Measurements from ENCODE around the gene SLC35C1.
"Not testable (repeated sequence)": the region's sequence is repeated elsewhere in the genome, so short reads cannot be mapped to it uniquely, and the experiment has no call there.

The SLC35C1 gene

GRCh38 chr11:45811571-45812290, 6.8 kb downstream of the SLC35C1 start:
- DNase-seq, result no peak

GRCh38 chr11:45812581-45813548, 7.9 kb downstream of the SLC35C1 start:
- DNase-seq, result no peak

GRCh38 chr11:45815747-45816146, 10.8 kb downstream of the SLC35C1 start:
- no peak for DNase-seq

GRCh38 chr11:45816614-45817013, 11.7 kb downstream of the SLC35C1 start:
- DNase-seq, result no peak

- no peak for DNase-seq
These were observed 12.2 kb downstream of the SLC35C1 start for GRCh38 chr11:45817191-45817590.

- no peak for DNase-seq
These were observed 14.1 kb downstream of the SLC35C1 start for GRCh38 chr11:45818961-45819605.

GRCh38 chr11:45820211-45820857, 15.4 kb downstream of the SLC35C1 start:
- DNase-seq, result no peak

- not testable (repeated sequence) for DNase-seq
These were observed 21.5 kb downstream of the SLC35C1 start for GRCh38 chr11:45826492-45826891.

GRCh38 chr11:45827123-45827522, 22.2 kb downstream of the SLC35C1 start:
- no peak for DNase-seq

- DNase-seq, result no peak
These were observed 24.0 kb downstream of the SLC35C1 start for GRCh38 chr11:45828996-45829395.

- DNase-seq, result no peak
These were observed 25.6 kb downstream of the SLC35C1 start for GRCh38 chr11:45830596-45830995.

GRCh38 chr11:45832811-45833441, 28.0 kb downstream of the SLC35C1 start:
- peak; percentile 66 for DNase-seq

- DNase-seq, result no peak
These were observed 28.8 kb downstream of the SLC35C1 start for GRCh38 chr11:45833761-45834160.

GRCh38 chr11:45834298-45834756, 29.4 kb downstream of the SLC35C1 start:
- no peak for DNase-seq

- no peak for DNase-seq
These were observed 34.3 kb downstream of the SLC35C1 start for GRCh38 chr11:45839204-45839603.

- not testable (repeated sequence) for DNase-seq
These were observed 35.3 kb downstream of the SLC35C1 start for GRCh38 chr11:45840251-45840650.

- DNase-seq, result peak; percentile 92
These were observed 38.4 kb downstream of the SLC35C1 start for GRCh38 chr11:45843158-45843924.

GRCh38 chr11:45844822-45845578, 40.1 kb downstream of the SLC35C1 start:
- no peak for DNase-seq

GRCh38 chr11:45846174-45846675, 41.3 kb downstream of the SLC35C1 start:
- DNase-seq, result no peak

Data from islet precursor cell (in vitro differentiated cells).